Fibroblast of skin of left biceps (primary cell): Measurements from ENCODE around the gene ZNHIT3.

Source experiments
- DNase-seq, 2 experiments: peaks; one replicate each; pipeline ENCODE4 v3.0.0-alpha.2; 2013; ENCODE audit warnings: low read depth in 2 of 2

Gene ZNHIT3

GRCh38 chr17:36512641-36513040, 26.2 kb downstream of the ZNHIT3 start:
- no peak for DNase-seq

DNA sequence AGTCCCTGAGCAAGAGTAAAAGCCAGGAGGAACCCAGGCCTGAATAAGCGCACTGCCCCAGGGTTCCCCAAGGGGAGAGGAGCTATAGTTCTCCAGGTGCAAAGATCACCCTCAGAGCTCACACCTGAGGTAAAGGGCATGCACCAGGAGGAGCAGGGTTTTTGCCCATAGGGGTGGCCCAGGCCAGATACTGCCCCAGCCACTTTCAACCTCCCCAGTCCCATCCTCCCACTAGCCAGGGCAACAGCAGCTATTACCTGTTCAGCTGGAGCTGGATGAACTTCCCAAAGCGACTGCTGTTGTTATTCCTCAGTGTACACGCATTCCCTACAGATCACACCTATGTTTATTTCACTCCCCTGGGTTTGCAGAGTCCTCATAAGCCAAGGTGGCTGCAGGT, 28.4 kb downstream of the ZNHIT3 start:
- DNase-seq, result no peak

GRCh38 chr17:36515837-36516236, 29.4 kb downstream of the ZNHIT3 start:
- DNase-seq, result no peak

GRCh38 chr17:36523113-36523512, 36.6 kb downstream of the ZNHIT3 start:
- no peak for DNase-seq

GRCh38 chr17:36524428-36524876, 38.0 kb downstream of the ZNHIT3 start:
- no peak for DNase-seq

DNA sequence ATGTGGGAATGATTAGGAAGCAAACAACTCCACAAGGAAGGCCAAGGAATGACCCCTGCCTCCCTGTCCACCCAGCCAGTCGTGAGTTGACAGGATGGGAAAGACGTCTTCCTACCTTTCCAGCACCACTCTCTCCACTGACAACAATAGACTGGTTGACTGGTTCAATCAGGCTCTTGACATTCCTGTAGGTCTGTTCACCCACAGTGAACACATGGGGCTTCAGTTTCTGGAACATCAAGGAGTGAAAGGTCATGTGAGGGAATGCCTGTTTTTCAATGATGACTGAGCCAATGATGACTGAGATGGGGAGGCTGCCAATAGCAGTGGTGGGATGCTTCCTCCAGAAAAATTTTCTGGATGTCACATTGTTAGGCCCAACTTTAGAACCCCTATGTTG, 38.6 kb downstream of the ZNHIT3 start:
- DNase-seq, result no peak

DNA sequence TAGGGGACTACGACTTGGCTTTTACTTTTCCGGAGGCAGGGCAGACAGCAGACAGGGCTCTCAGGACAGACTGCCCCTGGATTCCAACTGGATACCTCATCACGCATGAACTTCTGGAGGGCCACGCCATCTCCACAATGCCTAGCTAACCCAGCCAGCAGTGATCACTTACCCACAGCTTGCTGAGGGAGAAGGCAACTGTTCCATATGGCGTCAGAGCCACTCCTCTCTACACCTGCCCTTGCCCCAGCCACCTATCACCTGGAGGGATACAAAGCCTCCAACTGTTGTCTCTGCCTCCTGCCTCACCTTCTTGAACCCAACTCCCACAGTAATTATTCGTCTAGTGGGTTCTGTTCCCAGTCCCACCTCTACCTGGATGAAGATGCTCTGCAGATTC, 39.4 kb downstream of the ZNHIT3 start:
- no peak for DNase-seq

- no peak for DNase-seq
These were observed 41.3 kb downstream of the ZNHIT3 start for GRCh38 chr17:36527621-36528250.

DNA sequence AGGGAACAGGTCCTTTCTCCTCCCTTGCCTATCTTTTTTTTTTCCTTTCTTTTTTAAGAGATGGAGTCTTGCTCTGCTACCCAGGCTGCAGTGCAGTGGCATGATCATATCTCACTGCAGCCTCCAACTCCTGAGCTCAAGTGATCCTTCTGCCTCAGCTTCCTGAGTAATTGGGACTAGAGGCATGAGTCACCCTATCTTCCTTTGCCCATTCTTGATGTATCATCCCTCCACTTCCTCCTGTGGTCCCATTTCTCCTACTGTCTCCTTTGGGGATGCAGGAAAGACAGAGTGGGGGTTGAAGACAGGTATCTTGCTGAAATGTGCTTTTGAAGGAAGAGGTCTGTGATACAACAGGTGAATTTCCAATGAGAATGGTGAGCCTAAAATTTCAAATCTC, 42.6 kb downstream of the ZNHIT3 start:
- DNase-seq, result no peak

DNA sequence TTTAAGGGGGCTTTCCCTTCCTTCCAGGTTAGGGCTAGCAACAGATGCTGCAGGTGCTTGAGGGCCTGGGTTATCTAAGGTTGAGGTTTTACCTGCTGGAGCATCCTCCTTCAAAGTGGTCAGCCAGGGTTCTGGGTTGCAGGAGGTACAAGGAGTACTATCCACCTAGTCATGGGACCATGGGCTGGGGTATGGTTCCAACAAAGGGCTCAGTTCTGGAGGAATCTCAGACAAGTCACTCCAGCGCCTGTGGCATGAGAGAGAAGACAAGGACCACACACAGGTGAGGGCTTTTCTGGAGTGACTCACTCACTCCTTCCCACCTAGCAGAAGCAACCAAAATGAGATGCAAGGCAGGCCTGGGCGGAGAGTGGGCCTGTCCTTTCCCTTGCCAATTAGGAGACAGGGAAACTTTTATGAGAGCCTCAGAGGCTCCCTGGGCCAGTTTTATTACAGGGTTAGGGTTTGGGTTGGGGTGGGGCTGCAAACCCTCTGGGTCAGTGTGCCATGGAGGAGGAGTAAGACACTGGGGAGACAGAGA, 46.0 kb downstream of the ZNHIT3 start:
- no peak for DNase-seq

GRCh38 chr17:36533935-36534839, 47.7 kb downstream of the ZNHIT3 start:
- DNase-seq, result no peak

- DNase-seq, result peak; percentile 63 to 68
These were observed 48.6 kb downstream of the ZNHIT3 start, which contains the start of the genes MYO19 and PIGW for GRCh38 chr17:36534840-36535668. Gene MYO19, minus strand, starts transcription at chr17:36534868. Its CDS starts 2,330 bp downstream, at chr17:36532538. Gene PIGW, plus strand, starts transcription at chr17:36534987. Its CDS starts 2,115 bp downstream, at chr17:36537102.

GRCh38 chr17:36535669-36536081, 49.2 kb downstream of the ZNHIT3 start:
- DNase-seq, result no peak

GRCh38 chr17:36540696-36541095, 54.2 kb downstream of the ZNHIT3 start:
- no peak for DNase-seq

- DNase-seq, result no peak
These were observed 56.3 kb downstream of the ZNHIT3 start for GRCh38 chr17:36542755-36543154.

DNA sequence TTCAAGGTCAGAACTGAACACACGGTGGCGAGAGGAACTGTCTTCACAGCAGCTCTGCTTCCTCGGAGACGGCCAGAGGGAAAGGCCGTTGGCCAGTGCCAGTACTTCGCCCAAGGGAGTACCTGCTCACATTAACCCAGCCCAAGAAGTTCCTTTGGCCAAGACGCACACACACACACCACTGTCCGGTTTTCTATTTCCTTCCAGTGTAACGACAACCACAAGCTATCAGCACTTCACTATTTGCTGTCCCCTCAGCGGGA, 57.5 kb downstream of the ZNHIT3 start:
- no peak for DNase-seq

- DNase-seq, result peak; percentile 82 to 84
These were observed 58.0 kb downstream of the ZNHIT3 start, which contains the start of gene GGNBP2 for GRCh38 chr17:36544307-36545076. Gene GGNBP2, plus strand, starts transcription at chr17:36544919. Its CDS starts 806 bp downstream, at chr17:36545725.

DNA sequence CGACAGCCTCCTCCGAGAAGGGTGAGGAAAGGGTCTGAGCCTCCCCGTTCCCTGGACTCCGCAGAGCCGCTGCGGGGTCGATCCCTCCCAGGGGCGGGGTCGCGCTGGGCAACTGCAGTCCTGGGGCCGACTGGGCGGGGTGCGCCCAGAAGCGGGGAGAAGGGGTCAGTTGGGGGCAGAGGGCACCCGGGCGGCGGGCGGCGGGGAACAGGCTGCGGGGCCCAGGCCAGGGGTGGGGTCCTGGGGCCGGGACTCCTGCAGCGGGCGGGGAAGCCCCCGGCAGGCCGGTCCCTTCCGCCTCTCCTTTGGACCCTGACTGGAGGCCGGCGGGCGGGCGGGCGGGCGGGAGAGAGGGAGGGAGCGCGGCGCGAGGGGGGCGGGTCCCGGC, 58.6 kb downstream of the ZNHIT3 start:
- no peak for DNase-seq
